WERI-Rb-1 (cell line): ENCODE results near the gene ADAM8.

ENCODE experiments used
- DNase-seq: peaks from one replicate; pipeline ENCODE4 v3.0.0-alpha.2; 2020
- H3K27ac ChIP-seq: fragments of 250-450 bp; sonication (Bioruptor Pico); 2 replicates; pipeline ENCODE4 v1.5.1; 2020; ENCODE audit warnings: mild to moderate bottlenecking, moderate library complexity
- H3K27me3 ChIP-seq: fragments of 250-450 bp; sonication (Bioruptor Pico); 2 replicates; pipeline ENCODE4 v1.5.1; 2021; ENCODE audit warnings: mild to moderate bottlenecking, low read depth, moderate library complexity; ENCODE audit not compliant: insufficient read depth, severe bottlenecking
- H3K36me3 ChIP-seq: fragments of 250-450 bp; sonication (Bioruptor Pico); 2 replicates; pipeline ENCODE4 v1.5.1; 2020; ENCODE audit warnings: mild to moderate bottlenecking, moderate library complexity
- H3K4me3 ChIP-seq: 2 replicates; pipeline ENCODE4 v1.5.1; 2011; ENCODE audit warnings: low read depth, mild to moderate bottlenecking, control low read depth, low read length
- H3K9me3 ChIP-seq: fragments of 250-450 bp; sonication (Bioruptor Pico); 2 replicates; pipeline ENCODE4 v1.5.1; 2021; ENCODE audit warnings: mild to moderate bottlenecking, moderate library complexity; ENCODE audit not compliant: severe bottlenecking
- TF ChIP-seq, protein P1 (sequence below): IDR thresholded peaks from 2 replicates; pipeline ENCODE4 v1.5.1; 2011; ENCODE audit warnings: low read depth, mild to moderate bottlenecking, control low read depth, inconsistent platforms, low read length

The ADAM8 gene

DNA sequence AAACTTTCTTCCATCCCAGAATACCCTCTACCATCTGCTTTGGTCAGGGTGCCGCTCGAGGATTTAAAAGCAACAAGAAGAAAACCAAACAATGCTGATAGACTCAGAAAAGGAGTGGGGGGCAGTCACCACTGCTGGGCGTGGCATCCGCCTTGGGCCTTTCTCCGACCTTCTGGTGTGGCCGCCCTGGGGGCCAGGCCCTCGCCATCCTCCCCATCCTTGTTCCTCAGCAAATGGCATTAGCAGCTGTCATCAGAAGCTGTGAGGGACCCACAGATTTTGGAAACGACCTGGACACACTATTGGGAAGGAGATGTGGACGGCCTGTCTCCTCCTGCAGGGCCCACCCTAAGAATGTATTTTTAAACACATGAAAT is 36.1 kb upstream of the ADAM8 start:
- H3K27ac ChIP-seq: no peak overlapping the region
- peaks cover 30% of the 10 kb centered on the region for H3K36me3 ChIP-seq
- no peak overlapping the region for H3K4me3 ChIP-seq
- H3K27me3 ChIP-seq: no peaks in the 10 kb centered on the region
- H3K9me3 ChIP-seq: no peaks in the 10 kb centered on the region
- DNase-seq: no peak
- TF ChIP-seq, protein P1, sequence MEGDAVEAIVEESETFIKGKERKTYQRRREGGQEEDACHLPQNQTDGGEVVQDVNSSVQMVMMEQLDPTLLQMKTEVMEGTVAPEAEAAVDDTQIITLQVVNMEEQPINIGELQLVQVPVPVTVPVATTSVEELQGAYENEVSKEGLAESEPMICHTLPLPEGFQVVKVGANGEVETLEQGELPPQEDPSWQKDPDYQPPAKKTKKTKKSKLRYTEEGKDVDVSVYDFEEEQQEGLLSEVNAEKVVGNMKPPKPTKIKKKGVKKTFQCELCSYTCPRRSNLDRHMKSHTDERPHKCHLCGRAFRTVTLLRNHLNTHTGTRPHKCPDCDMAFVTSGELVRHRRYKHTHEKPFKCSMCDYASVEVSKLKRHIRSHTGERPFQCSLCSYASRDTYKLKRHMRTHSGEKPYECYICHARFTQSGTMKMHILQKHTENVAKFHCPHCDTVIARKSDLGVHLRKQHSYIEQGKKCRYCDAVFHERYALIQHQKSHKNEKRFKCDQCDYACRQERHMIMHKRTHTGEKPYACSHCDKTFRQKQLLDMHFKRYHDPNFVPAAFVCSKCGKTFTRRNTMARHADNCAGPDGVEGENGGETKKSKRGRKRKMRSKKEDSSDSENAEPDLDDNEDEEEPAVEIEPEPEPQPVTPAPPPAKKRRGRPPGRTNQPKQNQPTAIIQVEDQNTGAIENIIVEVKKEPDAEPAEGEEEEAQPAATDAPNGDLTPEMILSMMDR: no peak

GRCh38 chr10:133312016-133312768 is 35.5 kb upstream of the ADAM8 start:
- H3K27me3 ChIP-seq: no peaks in the 10 kb centered on the region
- H3K4me3 ChIP-seq: no peak overlapping the region
- peaks cover 30% of the 10 kb centered on the region for H3K36me3 ChIP-seq
- no peak overlapping the region for H3K27ac ChIP-seq
- TF ChIP-seq, protein P1: no peak
- DNase-seq: no peak
- H3K9me3 ChIP-seq: no peaks in the 10 kb centered on the region

DNA sequence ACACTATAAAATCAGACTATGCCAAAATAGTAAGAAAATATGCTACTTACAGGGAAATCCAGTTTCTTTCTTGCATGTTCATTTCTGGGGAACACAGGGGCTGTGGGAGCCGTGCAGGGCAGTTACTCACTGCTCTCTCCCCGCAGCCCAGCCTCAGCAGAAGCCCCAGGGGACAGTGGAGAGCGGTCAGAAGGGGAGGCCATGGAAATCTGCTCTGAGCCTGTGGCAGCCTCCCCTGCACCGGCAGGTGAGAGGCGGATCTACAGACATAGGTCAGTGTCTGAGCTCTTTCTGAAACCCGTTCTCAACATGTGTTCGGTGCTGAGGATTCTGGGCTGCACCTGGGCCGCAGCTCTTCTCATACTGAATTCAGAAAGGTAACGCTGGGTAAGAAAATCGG is 34.9 kb upstream of the ADAM8 start:
- peaks cover 30% of the 10 kb centered on the region for H3K36me3 ChIP-seq
- no peak overlapping the region for H3K27ac ChIP-seq
- no peaks in the 10 kb centered on the region for H3K9me3 ChIP-seq
- H3K4me3 ChIP-seq: no peak overlapping the region
- H3K27me3 ChIP-seq: no peaks in the 10 kb centered on the region
- TF ChIP-seq, protein P1: no peak
- DNase-seq: no peak

DNA sequence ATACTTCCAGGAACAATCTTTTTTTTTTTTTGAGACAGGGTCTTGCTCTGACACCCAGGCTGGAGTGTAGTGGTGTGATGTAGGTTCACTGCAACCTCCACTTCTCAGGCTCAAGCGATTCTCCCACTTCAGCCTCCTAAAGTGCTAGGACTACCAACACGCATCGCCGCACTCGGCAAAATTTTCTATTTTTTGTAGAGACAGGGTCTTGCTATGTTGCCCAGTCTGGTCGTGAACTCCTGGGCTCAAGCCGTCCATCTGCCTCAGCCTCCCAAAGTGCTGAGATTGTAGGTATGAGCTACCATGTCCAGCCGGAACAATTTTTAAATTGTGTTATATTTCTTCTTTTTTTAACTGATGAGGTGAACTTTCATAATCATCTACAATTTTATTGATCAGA is 34.1 kb upstream of the ADAM8 start:
- Histone ChIP-seq H3K4me3 (no peak overlapping the region), H3K27ac (no peak overlapping the region), H3K36me3 (peaks cover 30% of the 10 kb centered on the region), H3K9me3 (no peaks in the 10 kb centered on the region), H3K27me3 (no peaks in the 10 kb centered on the region)
- DNase-seq: no peak
- TF ChIP-seq, protein P1: no peak

GRCh38 chr10:133310399-133310755 is 33.7 kb upstream of the ADAM8 start:
- Histone ChIP-seq H3K4me3 (no peak overlapping the region), H3K27ac (no peak overlapping the region), H3K27me3 (no peaks in the 10 kb centered on the region), H3K36me3 (peaks cover 30% of the 10 kb centered on the region), H3K9me3 (no peaks in the 10 kb centered on the region)
- TF ChIP-seq, protein P1: no peak
- DNase-seq: no peak

DNA sequence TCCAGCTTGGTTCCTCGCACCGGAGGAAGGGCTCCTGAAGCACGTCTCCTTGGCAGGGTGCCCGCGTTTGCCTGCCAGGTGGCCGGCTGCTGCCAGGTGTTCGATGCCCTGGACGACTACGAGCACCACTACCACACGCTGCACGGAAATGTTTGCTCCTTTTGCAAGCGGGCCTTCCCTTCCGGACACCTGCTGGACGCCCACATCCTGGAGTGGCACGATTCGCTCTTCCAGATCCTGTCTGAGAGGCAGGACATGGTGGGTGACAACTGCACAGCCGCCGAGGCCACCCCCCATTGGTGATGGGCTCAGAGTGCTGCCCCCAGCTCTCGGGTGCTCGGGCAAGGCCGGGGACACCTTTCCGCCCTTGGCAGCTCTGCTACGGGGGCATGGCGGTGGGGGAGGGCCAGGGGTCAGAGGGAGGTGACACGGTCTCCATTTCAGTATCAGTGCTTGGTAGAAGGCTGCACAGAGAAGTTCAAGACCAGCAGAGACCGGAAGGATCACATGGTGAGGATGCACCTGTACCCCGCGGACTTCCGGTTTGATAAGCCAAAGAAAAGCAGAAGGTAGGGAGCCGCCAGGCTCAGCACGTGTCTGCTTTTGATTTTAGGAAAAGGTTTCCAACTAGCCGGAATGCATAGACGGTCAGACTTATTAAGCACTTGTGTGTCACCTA is 33.2 kb upstream of the ADAM8 start:
- TF ChIP-seq, protein P1: no peak
- DNase-seq: no peak
- no peaks in the 10 kb centered on the region for H3K9me3 ChIP-seq
- H3K36me3 ChIP-seq: peaks cover 30% of the 10 kb centered on the region
- H3K27ac ChIP-seq: no peak overlapping the region
- H3K27me3 ChIP-seq: no peaks in the 10 kb centered on the region
- H3K4me3 ChIP-seq: no peak overlapping the region
